Smooth muscle cell (in vitro differentiated cells): ENCODE data around the gene PXDC1. TPM values are rescaled to one million over a fixed set of nuclear protein-coding genes. Genes with fewer than 3 reads are reported as not detected.
"Not testable (repeated sequence)": the region's sequence is repeated elsewhere in the genome, so short reads cannot be mapped to it uniquely, and the experiment has no call there.

Experiments used
- DNase-seq: peaks from one replicate; lab custom pipeline; 2025; ENCODE audit not compliant: unreplicated experiment; lab: John Stamatoyannopoulos, UW
- H2AFZ ChIP-seq: fragments of 200-600 bp; sonication (generic); 2 replicates; pipeline ENCODE4 v1.6.0; 2016; ENCODE audit warnings: antibody characterized with exemption, low read depth, mild to moderate bottlenecking
- H3F3A ChIP-seq: fragments of 200-600 bp; sonication (generic); 2 replicates; pipeline ENCODE4 v1.6.0; 2017; ENCODE audit warnings: antibody characterized with exemption, low read depth
- H3K27ac ChIP-seq: fragments of 200-600 bp; sonication (generic); 2 replicates; pipeline ENCODE4 v1.5.1; 2016; ENCODE audit warnings: low read depth, mild to moderate bottlenecking
- H3K27me3 ChIP-seq: fragments of 200-600 bp; sonication (generic); 2 replicates; pipeline ENCODE4 v1.6.1; 2016; ENCODE audit warnings: low read depth, mild to moderate bottlenecking
- H3K36me3 ChIP-seq: fragments of 200-600 bp; sonication (generic); 2 replicates; pipeline ENCODE4 v1.5.1; 2016; ENCODE audit warnings: low read depth
- H3K4me1 ChIP-seq: fragments of 200-600 bp; sonication (generic); 2 replicates; pipeline ENCODE4 v1.5.1; 2016; ENCODE audit warnings: low read depth
- H3K4me2 ChIP-seq: fragments of 200-600 bp; sonication (generic); 2 replicates; pipeline ENCODE4 v1.6.0; 2016; ENCODE audit warnings: mild to moderate bottlenecking
- H3K4me3 ChIP-seq: fragments of 200-600 bp; sonication (generic); 2 replicates; pipeline ENCODE4 v1.5.1; 2016; ENCODE audit warnings: mild to moderate bottlenecking
- H3K79me2 ChIP-seq: fragments of 200-600 bp; sonication (generic); 2 replicates; pipeline ENCODE4 v1.6.0; 2016; ENCODE audit warnings: low read depth, mild to moderate bottlenecking
- H3K9ac ChIP-seq: fragments of 200-600 bp; sonication (generic); 2 replicates; pipeline ENCODE4 v1.6.0; 2016; ENCODE audit warnings: low read depth
- H3K9me3 ChIP-seq: fragments of 200-600 bp; sonication (generic); replicated peaks from 2 replicates; pipeline ENCODE4 v1.5.1; 2016; ENCODE audit warnings: low read depth
- H4K20me1 ChIP-seq: fragments of 200-600 bp; sonication (generic); 2 replicates; pipeline ENCODE4 v1.6.0; 2016; ENCODE audit warnings: low read depth
- WGBS: methylation state at CpG from one replicate; pipeline ENCODE4 v1.1.7; 2016; ENCODE audit warnings: low lambda C conversion rate; 5-methylcytosine and 5-hydroxymethylcytosine counted together
- polyA plus RNA-seq: library from polyadenylated mRNA; unstranded; fragments of >200 nt; fragmentation: Nextera tagmentation; extraction: Ambion mirVana; gene quantifications from 2 replicates; pipeline ENCODE4 v1.2.1, GENCODE V29; 2016
- total RNA-seq: library from RNA; depleted of rRNA; stranded (reverse); fragments of >200 nt; gene quantifications from 2 replicates; pipeline ENCODE4 v1.2.3, GENCODE V29; 2014
- TF ChIP-seq, protein P1 (sequence below): fragments of 200-600 bp; sonication (generic); IDR thresholded peaks from 2 replicates; pipeline ENCODE4 v1.5.1; 2017; ENCODE audit warnings: borderline replicate concordance, mild to moderate bottlenecking, antibody characterized with exemption; ENCODE audit not compliant: insufficient read depth, poor library complexity, severe bottlenecking

Gene PXDC1
- total and polyA plus RNA-seq, 2 experiments from 2014 or later, result 49.1 to 78.6 TPM

DNA sequence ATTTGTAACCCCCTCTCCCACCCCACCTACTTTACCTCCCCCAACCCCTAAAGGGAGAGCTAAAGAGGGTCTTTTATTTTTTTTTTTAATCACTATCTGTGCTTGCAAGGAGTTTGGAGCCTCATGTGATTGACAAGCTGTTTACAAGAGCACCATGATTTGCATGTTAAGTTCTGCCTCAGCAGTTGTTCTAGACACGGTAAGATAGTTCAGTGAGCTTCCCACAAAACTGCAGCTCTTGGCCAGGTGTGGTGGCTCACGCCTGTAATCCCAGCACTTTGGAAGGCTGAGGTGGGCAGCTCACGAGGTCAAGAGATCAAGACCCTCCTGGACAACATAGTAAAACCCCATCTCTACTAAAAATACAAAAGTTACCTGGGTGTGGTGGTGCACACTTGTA lies 5.0 kb upstream of the PXDC1 start:
- no peak overlapping the region for H2AFZ ChIP-seq

DNA sequence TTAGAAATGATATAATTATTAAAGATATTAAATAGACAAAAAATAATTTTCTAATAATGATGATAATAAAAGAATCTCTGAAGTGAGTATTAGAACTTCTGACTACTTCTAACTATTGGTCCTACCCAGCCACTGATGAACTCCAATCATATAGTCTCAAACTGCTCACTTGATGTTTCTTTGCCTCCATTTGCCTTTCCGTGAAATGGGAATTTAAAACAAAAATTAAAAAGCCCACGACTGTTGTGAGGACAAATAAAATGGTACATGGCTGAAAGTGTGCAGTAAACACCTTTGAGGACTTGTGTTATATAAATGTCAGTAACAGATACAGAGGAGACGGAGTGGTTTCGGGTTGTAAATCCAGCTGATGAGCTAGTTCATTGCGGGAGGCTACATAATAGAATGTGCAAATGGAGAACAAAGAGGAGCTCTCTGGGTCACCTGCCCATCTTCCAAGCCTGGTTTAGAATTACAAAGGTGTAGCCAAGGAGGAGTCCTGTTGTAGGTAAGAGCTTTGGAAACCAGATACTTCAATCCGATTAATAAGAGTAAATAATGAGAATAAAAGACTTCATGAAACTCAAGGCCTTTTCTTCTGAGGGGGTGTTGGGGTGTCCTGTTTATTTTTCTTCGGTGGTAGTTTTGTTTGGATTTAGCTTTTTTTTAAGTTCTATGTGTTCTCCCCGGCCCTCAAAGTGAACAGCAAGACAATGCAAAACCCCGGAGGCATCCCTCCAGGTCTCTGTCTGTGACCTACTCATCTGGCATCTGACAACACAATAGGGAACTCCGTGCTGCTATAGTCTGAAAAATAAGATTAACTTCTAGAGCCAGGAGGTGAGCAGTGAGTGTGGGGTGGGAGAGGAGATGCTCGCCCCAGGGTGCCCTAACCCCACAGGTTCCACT lies 4.4 kb upstream of the PXDC1 start:
- Histone ChIP-seq H3K27ac (no peak overlapping the region), H3K4me3 (no peak overlapping the region), H3K9me3 (no peaks in the 10 kb centered on the region), H3K27me3 (no peaks in the 10 kb centered on the region), H3K79me2 (peaks cover 6% of the 10 kb centered on the region), H2AFZ (no peak overlapping the region), H3K36me3 (no peaks in the 10 kb centered on the region), H3F3A (peaks cover 21% of the 10 kb centered on the region), H3K4me1 (peaks cover 12% of the 10 kb centered on the region), H3K4me2 (no peak overlapping the region), H4K20me1 (no peaks in the 10 kb centered on the region), H3K9ac (no peak overlapping the region)
- TF ChIP-seq, protein P1, sequence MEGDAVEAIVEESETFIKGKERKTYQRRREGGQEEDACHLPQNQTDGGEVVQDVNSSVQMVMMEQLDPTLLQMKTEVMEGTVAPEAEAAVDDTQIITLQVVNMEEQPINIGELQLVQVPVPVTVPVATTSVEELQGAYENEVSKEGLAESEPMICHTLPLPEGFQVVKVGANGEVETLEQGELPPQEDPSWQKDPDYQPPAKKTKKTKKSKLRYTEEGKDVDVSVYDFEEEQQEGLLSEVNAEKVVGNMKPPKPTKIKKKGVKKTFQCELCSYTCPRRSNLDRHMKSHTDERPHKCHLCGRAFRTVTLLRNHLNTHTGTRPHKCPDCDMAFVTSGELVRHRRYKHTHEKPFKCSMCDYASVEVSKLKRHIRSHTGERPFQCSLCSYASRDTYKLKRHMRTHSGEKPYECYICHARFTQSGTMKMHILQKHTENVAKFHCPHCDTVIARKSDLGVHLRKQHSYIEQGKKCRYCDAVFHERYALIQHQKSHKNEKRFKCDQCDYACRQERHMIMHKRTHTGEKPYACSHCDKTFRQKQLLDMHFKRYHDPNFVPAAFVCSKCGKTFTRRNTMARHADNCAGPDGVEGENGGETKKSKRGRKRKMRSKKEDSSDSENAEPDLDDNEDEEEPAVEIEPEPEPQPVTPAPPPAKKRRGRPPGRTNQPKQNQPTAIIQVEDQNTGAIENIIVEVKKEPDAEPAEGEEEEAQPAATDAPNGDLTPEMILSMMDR, result no peak
- DNase-seq, result no peak
- WGBS, result 46% methylated on average over 11 of the region's 11 CpGs

More for the DNA sequence above, 5.0 kb upstream of the PXDC1 start:
- Histone ChIP-seq H3K9me3 (no peaks in the 10 kb centered on the region), H3K4me2 (no peak overlapping the region), H3K4me1 (peaks cover 12% of the 10 kb centered on the region), H3K79me2 (no peaks in the 10 kb centered on the region), H3K27ac (no peak overlapping the region), H4K20me1 (no peaks in the 10 kb centered on the region), H3K4me3 (no peak overlapping the region), H3K36me3 (no peaks in the 10 kb centered on the region), H3F3A (peaks cover 21% of the 10 kb centered on the region), H3K9ac (no peak overlapping the region), H3K27me3 (no peaks in the 10 kb centered on the region)
- no peak for DNase-seq
- 71% methylated on average over 3 of the region's 3 CpGs for WGBS
- TF ChIP-seq, protein P1, result no peak

DNA sequence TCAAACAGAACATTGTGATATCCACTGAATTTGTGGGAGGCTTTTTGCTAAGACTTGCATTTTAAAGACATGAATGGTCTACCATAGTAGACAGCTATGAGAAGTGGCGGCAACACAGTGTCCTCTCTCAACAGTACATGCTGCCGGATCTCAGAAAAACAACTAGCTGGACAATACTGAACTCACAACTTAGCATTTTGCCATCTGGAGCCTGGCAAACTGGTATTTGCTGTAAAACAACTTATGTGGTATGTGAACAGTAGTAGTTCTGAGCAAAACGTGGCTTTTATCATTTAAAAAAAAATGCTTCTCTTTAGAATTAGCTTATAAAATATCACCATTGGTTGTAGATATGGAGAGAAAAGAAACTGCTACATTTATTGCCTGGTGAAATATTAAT lies 3.3 kb upstream of the PXDC1 start:
- 85% methylated on average over 3 of the region's 3 CpGs for WGBS
- no peak overlapping the region for H3K4me2 ChIP-seq
- TF ChIP-seq, protein P1, result no peak
- no peak overlapping the region for H3K27ac ChIP-seq
- no peaks in the 10 kb centered on the region for H3K36me3 ChIP-seq
- H4K20me1 ChIP-seq, result peaks cover 7% of the 10 kb centered on the region
- no peaks in the 10 kb centered on the region for H3K9me3 ChIP-seq
- no peak overlapping the region for H2AFZ ChIP-seq
- DNase-seq, result no peak
- H3K4me3 ChIP-seq, result no peak overlapping the region
- peaks cover 19% of the 10 kb centered on the region for H3F3A ChIP-seq
- H3K79me2 ChIP-seq, result peaks cover 17% of the 10 kb centered on the region
- no peaks in the 10 kb centered on the region for H3K27me3 ChIP-seq
- H3K9ac ChIP-seq, result no peak overlapping the region
- peaks cover 14% of the 10 kb centered on the region for H3K4me1 ChIP-seq

DNA sequence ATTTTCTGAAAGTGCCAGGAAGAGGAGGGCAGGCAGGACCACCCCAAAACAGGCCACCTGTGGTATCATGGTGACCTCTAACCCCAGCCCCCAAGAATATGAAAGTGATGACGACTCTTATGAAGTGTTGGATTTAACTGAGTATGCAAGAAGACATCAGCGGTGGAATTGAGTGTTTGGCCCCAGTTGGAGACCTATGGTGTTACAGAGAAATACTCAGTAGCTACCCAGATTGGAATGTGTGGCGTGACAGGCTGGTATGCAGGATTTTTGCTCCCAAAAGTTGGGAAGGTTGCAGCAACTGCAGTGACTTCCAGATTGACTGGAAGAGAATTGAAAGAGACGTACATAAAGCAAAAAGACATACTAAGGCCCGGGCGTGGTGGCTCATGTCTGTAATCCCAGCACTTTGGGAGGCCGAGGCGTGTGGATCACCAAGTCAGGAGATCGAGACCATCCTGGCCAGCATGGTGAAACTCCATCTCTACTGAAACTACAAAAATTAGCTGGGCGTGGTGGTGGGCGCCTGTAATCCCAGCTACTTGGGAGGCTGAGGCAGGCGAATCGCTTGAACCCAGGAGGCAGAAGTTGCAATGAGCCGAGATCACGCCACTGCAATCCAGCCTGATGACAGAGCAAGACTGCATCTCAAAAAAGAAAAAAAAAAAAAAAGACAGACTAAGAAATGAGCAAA lies 2.7 kb upstream of the PXDC1 start:
- H3K9ac ChIP-seq, H3K9me3 ChIP-seq, H3K4me2 ChIP-seq, H2AFZ ChIP-seq, H3K27me3 ChIP-seq, H3K27ac ChIP-seq, DNase-seq, H3K4me3 ChIP-seq, H3K36me3 ChIP-seq: not testable (repeated sequence)
- 96% methylated on average over 15 of the region's 15 CpGs for WGBS
- Histone ChIP-seq H3K4me1 (peaks cover 18% of the 10 kb centered on the region), H3F3A (peaks cover 14% of the 10 kb centered on the region), H3K79me2 (peaks cover 23% of the 10 kb centered on the region), H4K20me1 (peaks cover 13% of the 10 kb centered on the region)
